ENCODE measurements around the gene KCNMA1.

The KCNMA1 gene

DNA sequence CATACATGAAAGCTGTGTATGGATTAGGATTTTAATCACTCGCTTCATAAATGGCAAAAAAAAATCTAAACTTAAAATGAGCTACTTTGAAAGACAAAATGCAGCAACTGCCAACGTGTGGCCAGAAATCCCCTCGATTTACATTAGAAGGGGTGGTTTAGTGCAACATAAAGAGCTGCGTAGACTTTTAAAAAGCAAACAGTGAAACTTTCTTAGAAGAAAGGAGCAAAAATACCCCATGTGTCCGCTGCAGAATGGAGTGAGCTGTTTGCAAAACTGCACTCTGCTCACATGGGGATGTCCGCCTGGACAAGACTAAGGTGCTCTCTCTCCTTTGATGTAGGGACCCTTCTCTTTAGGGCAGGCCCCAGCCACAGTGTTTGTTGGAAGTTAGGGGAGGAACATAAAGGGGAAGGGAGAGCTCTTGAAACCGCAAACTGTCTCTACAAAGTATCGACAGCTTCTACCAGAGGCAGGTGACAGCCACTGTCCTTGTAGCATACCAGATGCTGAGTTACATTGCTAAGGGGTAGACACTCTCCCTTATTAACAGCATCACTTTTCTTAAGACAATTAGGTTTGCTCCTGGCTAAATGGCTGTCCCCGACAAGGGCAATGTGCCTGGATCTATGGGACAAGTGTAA lies 528.1 kb downstream of the KCNMA1 start:
- Histone ChIP-seq H3K9ac (ENCODE audit: low read depth, low read length) (no peak overlapping the region), H3K4me1 (ENCODE audit: control insufficient read depth, insufficient read depth, low read length) (peaks cover 41% of the 10 kb centered on the region), H3K9me3 (ENCODE audit: control insufficient read depth, insufficient read depth, low read length) (no peaks in the 10 kb centered on the region), H3K27me3 (ENCODE audit: control insufficient read depth, insufficient read depth, low read length) (no peaks in the 10 kb centered on the region), H3K4me3 (ENCODE audit: low read depth, low read length) (no peak overlapping the region), H3K36me3 (ENCODE audit: control insufficient read depth, insufficient read depth, low read length) (no peaks in the 10 kb centered on the region)

DNA sequence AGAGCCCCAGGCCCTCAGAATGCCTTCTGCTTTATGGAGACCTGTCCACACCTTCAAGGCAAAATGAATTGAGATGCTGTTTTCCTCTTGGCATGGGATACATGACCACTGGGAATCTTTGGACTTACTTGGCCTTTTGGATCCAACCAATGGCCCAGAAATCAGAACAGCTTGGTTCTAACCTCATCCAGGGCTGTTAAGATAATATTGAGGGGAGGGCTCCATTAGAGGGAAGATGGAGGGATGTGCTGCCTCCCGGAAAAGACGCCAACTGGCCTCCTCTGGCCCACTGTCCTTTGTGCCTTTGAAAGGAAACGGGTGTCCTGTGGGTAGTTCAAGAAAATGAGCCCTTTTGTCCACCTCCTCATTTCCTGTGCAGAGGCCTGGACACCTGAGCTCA lies 530.9 kb downstream of the KCNMA1 start:
- H3K4me1 ChIP-seq (ENCODE audit: control insufficient read depth, insufficient read depth, low read length) = peaks cover 28% of the 10 kb centered on the region
- no peak overlapping the region for H3K4me3 ChIP-seq (ENCODE audit: low read depth, low read length)
- no peak overlapping the region for H3K9ac ChIP-seq (ENCODE audit: low read depth, low read length)
- H3K27me3 ChIP-seq (ENCODE audit: control insufficient read depth, insufficient read depth, low read length) = peaks cover 4% of the 10 kb centered on the region
- no peaks in the 10 kb centered on the region for H3K36me3 ChIP-seq (ENCODE audit: control insufficient read depth, insufficient read depth, low read length)
- no peaks in the 10 kb centered on the region for H3K9me3 ChIP-seq (ENCODE audit: control insufficient read depth, insufficient read depth, low read length)

DNA sequence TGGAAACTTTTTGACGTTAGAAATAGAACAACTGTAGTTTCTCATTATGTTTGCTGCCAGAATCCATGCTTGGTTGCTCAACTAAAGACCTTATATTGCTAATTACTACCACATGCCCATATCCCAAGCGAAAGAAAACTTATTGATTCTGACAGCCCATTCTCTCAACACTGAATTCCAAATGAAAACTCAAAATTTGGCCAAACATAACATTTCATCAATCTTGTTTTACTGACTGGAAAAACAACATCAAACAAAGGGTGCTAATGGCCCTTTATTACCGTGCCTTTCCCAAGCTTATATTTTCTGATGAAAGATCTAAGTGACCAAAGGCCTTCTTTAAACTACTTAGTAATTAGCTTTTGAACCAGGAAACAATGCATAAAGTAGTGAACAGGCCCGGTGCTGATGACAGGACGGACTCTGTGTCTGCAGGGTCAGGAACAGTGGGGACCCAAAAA lies 531.8 kb downstream of the KCNMA1 start:
- peaks cover 22% of the 10 kb centered on the region for H3K4me1 ChIP-seq (ENCODE audit: control insufficient read depth, insufficient read depth, low read length)
- peaks cover 4% of the 10 kb centered on the region for H3K27me3 ChIP-seq (ENCODE audit: control insufficient read depth, insufficient read depth, low read length)
- no peak overlapping the region for H3K4me3 ChIP-seq (ENCODE audit: low read depth, low read length)
- H3K36me3 ChIP-seq (ENCODE audit: control insufficient read depth, insufficient read depth, low read length) = no peaks in the 10 kb centered on the region
- no peak overlapping the region for H3K9ac ChIP-seq (ENCODE audit: low read depth, low read length)
- H3K9me3 ChIP-seq (ENCODE audit: control insufficient read depth, insufficient read depth, low read length) = no peaks in the 10 kb centered on the region

DNA sequence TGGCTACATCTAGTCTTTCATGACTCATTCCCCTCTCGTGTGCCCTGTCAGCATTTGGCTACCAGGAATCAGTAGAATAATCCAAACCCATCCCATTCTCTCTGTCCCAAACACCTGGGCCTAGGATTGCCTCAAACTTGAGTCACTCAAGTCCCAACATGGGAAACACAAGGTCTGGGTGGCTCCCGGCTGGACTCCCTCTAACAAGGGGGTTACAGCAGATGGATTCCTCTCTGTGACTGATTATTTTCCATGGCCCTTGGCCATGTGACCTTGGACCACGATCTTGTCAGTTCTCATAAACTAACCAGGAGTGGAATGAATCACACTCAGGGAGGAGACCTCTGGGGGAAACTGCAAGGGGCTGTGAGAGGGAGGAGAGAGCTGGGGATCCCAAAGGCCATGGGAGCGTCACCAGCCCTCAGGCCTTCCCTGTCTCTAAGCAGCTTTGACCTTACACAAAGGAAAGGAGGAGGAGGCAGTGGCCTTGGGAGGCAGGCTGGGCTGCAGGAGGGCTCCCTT lies 533.1 kb downstream of the KCNMA1 start:
- Histone ChIP-seq H3K4me1 (ENCODE audit: control insufficient read depth, insufficient read depth, low read length) (peaks cover 12% of the 10 kb centered on the region), H3K9ac (ENCODE audit: low read depth, low read length) (no peak overlapping the region), H3K9me3 (ENCODE audit: control insufficient read depth, insufficient read depth, low read length) (no peaks in the 10 kb centered on the region), H3K36me3 (ENCODE audit: control insufficient read depth, insufficient read depth, low read length) (no peaks in the 10 kb centered on the region), H3K4me3 (ENCODE audit: low read depth, low read length) (no peak overlapping the region), H3K27me3 (ENCODE audit: control insufficient read depth, insufficient read depth, low read length) (peaks cover 4% of the 10 kb centered on the region)

DNA sequence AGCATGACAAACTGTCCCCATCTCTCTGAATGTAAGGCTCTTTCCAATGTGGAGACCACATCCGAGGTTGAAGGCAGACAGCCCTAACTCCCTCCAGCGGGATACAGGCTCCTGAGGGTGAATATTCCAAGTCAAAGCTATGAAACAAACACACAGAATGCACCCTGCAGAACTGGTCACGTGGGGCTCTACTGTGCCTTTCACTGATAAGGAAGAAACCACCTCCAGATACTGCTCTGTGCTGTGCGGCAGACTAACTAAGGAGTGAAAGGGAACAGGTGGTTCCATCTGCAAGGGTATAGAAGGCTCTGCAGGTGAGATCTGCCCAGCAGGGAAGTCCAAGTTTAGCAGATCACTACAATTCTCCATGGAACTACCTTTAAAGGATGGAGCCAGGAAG lies 534.4 kb downstream of the KCNMA1 start:
- no peak overlapping the region for H3K9ac ChIP-seq (ENCODE audit: low read depth, low read length)
- H3K4me3 ChIP-seq (ENCODE audit: low read depth, low read length) = no peak overlapping the region
- H3K4me1 ChIP-seq (ENCODE audit: control insufficient read depth, insufficient read depth, low read length) = peaks cover 2% of the 10 kb centered on the region
- no peaks in the 10 kb centered on the region for H3K36me3 ChIP-seq (ENCODE audit: control insufficient read depth, insufficient read depth, low read length)
- H3K27me3 ChIP-seq (ENCODE audit: control insufficient read depth, insufficient read depth, low read length) = peaks cover 4% of the 10 kb centered on the region
- no peaks in the 10 kb centered on the region for H3K9me3 ChIP-seq (ENCODE audit: control insufficient read depth, insufficient read depth, low read length)

DNA sequence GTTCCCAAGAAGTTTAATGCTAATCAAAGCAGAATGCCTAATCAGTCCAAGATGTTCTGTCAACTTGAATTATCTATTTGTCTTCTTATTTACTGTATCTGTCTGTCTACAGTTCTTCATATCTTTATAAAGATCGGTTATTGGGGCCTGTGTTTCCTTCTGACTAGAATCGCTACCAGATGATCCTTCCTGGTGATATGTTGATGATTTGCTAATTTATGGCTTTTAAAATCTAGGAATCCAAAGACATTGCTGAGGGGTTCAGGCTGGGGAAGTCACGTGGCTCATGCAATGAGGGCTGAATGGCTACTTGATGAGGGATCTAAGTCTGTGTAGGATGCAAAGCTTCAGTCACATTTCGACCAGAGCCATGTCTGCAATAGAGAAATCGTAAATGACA lies 536.3 kb downstream of the KCNMA1 start:
- Histone ChIP-seq H3K4me3 (ENCODE audit: low read depth, low read length) (no peak overlapping the region), H3K27me3 (ENCODE audit: control insufficient read depth, insufficient read depth, low read length) (peaks cover 4% of the 10 kb centered on the region), H3K4me1 (ENCODE audit: control insufficient read depth, insufficient read depth, low read length) (no peaks in the 10 kb centered on the region), H3K36me3 (ENCODE audit: control insufficient read depth, insufficient read depth, low read length) (no peaks in the 10 kb centered on the region), H3K9me3 (ENCODE audit: control insufficient read depth, insufficient read depth, low read length) (no peaks in the 10 kb centered on the region), H3K9ac (ENCODE audit: low read depth, low read length) (no peak overlapping the region)

DNA sequence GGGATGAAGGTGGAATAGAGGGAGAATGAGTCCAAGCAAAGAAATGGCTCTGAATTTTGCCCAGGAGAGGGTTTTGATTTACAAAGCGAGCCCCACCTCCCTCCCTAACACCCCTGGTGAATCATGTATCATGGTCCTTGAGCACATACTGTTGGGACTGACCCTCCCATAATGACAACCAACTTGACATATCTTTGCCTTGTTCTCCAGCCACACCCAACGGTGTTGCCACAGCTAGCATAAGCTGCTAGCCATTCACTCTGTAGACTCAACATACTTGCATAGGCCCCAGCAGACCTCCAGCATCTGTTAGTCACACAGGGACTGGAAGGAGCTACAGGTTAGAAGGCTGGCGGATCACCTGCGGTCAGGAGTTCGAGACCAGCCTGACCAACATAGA lies 538.5 kb downstream of the KCNMA1 start:
- H3K9me3 ChIP-seq (ENCODE audit: control insufficient read depth, insufficient read depth, low read length) = no peaks in the 10 kb centered on the region
- H3K4me3 ChIP-seq (ENCODE audit: low read depth, low read length) = no peak overlapping the region
- no peaks in the 10 kb centered on the region for H3K4me1 ChIP-seq (ENCODE audit: control insufficient read depth, insufficient read depth, low read length)
- no peaks in the 10 kb centered on the region for H3K36me3 ChIP-seq (ENCODE audit: control insufficient read depth, insufficient read depth, low read length)
- peaks cover 4% of the 10 kb centered on the region for H3K27me3 ChIP-seq (ENCODE audit: control insufficient read depth, insufficient read depth, low read length)
- H3K9ac ChIP-seq (ENCODE audit: low read depth, low read length) = no peak overlapping the region

DNA sequence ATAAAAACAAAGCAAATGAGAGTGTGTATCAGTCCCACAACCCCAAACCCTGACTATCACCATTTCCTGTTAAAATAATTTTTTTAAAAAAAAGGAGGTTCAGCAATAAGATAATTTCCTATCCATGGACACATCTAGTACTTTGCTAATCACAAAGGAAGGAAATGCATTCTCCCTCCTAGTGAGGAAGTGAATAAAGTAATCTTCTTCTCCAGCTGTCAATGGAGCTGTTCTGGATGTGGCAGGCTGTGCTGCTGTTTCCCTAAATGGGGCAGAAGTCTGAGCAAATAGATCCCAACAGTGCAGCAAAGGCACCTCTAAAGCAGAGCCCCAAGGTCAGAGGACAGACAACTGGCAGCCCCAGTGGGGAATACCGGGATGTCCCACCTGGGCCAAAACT lies 540.0 kb downstream of the KCNMA1 start:
- Histone ChIP-seq H3K27me3 (ENCODE audit: control insufficient read depth, insufficient read depth, low read length) (no peaks in the 10 kb centered on the region), H3K4me1 (ENCODE audit: control insufficient read depth, insufficient read depth, low read length) (no peaks in the 10 kb centered on the region), H3K36me3 (ENCODE audit: control insufficient read depth, insufficient read depth, low read length) (no peaks in the 10 kb centered on the region), H3K9me3 (ENCODE audit: control insufficient read depth, insufficient read depth, low read length) (no peaks in the 10 kb centered on the region), H3K4me3 (ENCODE audit: low read depth, low read length) (no peak overlapping the region), H3K9ac (ENCODE audit: low read depth, low read length) (no peak overlapping the region)

DNA sequence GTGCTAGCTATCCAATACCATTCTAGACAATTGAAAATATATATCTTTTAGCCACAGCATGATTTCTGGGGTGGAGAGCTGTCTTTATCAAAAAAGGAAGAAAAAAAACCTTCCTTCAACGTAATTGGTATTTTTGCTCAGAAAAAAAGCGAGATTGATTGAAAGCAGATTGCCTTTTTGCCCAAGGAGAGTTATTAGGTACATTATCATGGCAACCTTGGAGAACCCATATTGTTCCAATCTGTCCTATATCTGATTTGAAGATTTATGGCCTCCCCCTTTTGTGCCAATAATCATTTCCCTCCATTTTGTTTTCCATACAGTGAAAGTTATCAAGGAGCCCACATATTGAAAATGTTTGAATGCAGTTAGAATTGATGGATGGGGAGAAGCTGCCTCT lies 544.5 kb downstream of the KCNMA1 start:
- Histone ChIP-seq H3K36me3 (ENCODE audit: control insufficient read depth, insufficient read depth, low read length) (no peaks in the 10 kb centered on the region), H3K4me3 (ENCODE audit: low read depth, low read length) (no peak overlapping the region), H3K27me3 (ENCODE audit: control insufficient read depth, insufficient read depth, low read length) (no peaks in the 10 kb centered on the region), H3K9ac (ENCODE audit: low read depth, low read length) (no peak overlapping the region), H3K9me3 (ENCODE audit: control insufficient read depth, insufficient read depth, low read length) (no peaks in the 10 kb centered on the region), H3K4me1 (ENCODE audit: control insufficient read depth, insufficient read depth, low read length) (no peaks in the 10 kb centered on the region)

DNA sequence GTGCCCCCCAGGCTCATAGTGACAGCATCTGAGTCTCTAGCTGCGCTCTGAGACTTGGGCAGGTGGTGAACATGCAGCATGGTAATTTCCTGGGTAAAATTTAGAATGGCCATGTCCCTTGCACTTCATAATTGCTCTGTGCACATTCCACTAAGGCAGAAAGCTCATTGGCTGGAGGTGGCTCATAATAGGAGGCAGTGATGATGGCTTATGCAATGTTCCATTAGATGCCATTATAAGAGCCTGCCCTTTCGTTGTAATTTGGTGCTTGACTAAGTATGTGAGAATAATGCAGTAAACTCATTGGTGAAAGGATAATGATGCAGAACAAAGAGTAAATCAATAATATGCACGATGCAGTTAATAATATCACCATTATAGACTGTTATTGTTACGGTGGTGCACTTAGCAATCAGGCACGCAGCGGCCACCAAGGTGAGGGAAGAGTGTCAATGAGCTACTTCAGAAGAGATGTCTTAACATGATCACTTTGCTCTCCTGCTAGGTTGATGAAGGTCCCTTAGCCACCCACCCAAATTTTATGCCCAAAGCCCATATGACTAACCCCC lies 545.9 kb downstream of the KCNMA1 start:
- Histone ChIP-seq H3K4me3 (ENCODE audit: low read depth, low read length) (no peak overlapping the region), H3K9ac (ENCODE audit: low read depth, low read length) (no peak overlapping the region), H3K36me3 (ENCODE audit: control insufficient read depth, insufficient read depth, low read length) (no peaks in the 10 kb centered on the region), H3K4me1 (ENCODE audit: control insufficient read depth, insufficient read depth, low read length) (no peaks in the 10 kb centered on the region), H3K9me3 (ENCODE audit: control insufficient read depth, insufficient read depth, low read length) (no peaks in the 10 kb centered on the region), H3K27me3 (ENCODE audit: control insufficient read depth, insufficient read depth, low read length) (no peaks in the 10 kb centered on the region)

DNA sequence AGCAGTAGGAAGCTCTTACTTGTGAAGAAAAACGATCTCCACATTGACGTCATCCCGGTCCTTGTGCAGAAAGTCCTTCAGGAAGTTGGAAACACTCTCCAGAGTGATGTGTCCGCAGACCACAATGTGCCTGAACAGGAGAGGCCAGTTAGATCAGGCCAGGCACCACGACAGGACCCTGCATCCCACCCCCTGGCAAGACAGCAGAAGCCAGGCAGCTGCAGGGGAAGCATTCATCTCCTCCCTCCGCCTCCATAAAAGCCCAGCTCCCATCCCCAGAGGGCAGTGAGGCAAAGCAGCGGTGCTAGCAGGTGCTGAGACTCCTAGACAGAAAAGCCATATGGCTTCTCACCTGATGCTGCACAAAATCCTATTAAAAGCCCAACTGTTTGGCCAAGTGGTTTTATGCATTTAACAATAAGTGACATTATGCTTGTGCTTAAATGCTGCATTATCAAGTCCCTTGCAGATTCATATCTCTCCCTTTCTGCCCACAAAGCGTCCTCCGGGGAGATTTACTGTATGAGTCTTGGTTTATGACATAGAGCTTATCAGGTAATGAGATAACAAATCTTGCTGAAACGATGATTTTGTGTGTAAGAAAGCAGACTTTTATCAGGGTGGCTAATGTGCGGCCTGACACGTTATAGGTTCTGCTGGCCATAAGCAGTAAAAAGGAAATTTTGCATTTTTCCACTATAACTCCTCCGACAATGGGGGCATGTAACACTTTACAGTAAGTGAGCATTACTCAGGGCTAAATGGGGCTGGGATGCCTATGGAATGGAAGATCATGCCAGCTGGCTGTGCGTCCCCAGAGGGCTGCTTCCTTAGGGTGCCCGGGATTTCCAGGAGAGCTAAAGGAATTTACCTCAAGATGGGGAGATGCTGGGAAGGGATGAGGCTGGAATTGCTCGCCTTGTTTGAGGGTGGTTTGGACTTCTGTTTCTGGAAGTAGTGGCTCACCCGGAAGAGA lies 546.9 kb downstream of the KCNMA1 start:
- Histone ChIP-seq H3K27me3 (ENCODE audit: control insufficient read depth, insufficient read depth, low read length) (no peaks in the 10 kb centered on the region), H3K9ac (ENCODE audit: low read depth, low read length) (no peak overlapping the region), H3K9me3 (ENCODE audit: control insufficient read depth, insufficient read depth, low read length) (no peaks in the 10 kb centered on the region), H3K4me3 (ENCODE audit: low read depth, low read length) (no peak overlapping the region), H3K36me3 (ENCODE audit: control insufficient read depth, insufficient read depth, low read length) (no peaks in the 10 kb centered on the region), H3K4me1 (ENCODE audit: control insufficient read depth, insufficient read depth, low read length) (no peaks in the 10 kb centered on the region)
